NCI-H345 (cell line): ENCODE results near the gene RPP25L.
"Not testable (repeated sequence)": the region's sequence is repeated elsewhere in the genome, so short reads cannot be mapped to it uniquely, and the experiment has no call there.

Source experiments
- DNase-seq: peaks from one replicate; lab custom pipeline; 2025; lab: John Stamatoyannopoulos, UW

The RPP25L gene

GRCh38 chr9:34611811-34612787, at the start of gene RPP25L:
Gene RPP25L (minus strand): TSS chr9:34612097. CDS start chr9:34611296, 801 bp downstream.
- DNase-seq, result peak; percentile 88

DNA sequence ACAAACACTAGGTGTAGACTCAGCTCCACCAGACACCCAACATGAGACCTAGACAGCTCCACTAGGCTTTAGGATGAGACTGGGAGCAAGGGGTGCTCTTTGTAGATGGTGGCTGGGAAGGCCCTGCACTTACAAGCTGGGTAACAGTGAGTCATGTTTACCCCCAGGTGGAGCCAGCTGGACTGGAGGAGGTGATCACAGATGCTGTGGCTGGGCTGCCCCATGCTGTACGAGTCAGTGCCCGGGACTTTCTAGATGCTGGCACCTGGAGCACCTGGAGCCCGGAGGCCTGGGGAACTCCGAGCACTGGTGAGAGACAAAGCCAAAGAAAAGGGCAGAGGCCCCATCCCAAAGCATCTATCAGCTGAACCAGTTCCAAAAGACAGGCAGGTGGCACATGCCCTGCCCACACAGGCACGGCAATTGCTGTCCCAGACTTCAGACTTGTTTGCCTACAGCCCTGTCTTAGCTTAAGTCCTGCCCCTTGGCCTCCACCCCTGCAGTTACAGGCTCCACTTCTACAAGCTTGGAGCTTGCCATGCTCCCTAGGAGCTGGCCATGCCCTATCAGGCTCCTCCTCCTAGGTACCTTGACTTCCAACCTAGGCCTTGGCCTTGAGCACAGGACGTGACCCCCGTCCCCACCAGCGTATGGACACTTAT, 47.8 kb upstream of the RPP25L start:
- no peak for DNase-seq

GRCh38 chr9:34658461-34658860, 46.6 kb upstream of the RPP25L start:
- DNase-seq, result no peak

- DNase-seq, result no peak
Observed at GRCh38 chr9:34656992-34657391, 45.1 kb upstream of the RPP25L start.

- DNase-seq, result no peak
Observed at GRCh38 chr9:34655394-34655793, 43.5 kb upstream of the RPP25L start.

- no peak for DNase-seq
Observed at GRCh38 chr9:34654323-34655051, 42.6 kb upstream of the RPP25L start.

GRCh38 chr9:34653151-34654072, 41.5 kb upstream of the RPP25L start:
- no peak for DNase-seq

- DNase-seq, result no peak
Observed at GRCh38 chr9:34652602-34653000, 40.7 kb upstream of the RPP25L start.

DNA sequence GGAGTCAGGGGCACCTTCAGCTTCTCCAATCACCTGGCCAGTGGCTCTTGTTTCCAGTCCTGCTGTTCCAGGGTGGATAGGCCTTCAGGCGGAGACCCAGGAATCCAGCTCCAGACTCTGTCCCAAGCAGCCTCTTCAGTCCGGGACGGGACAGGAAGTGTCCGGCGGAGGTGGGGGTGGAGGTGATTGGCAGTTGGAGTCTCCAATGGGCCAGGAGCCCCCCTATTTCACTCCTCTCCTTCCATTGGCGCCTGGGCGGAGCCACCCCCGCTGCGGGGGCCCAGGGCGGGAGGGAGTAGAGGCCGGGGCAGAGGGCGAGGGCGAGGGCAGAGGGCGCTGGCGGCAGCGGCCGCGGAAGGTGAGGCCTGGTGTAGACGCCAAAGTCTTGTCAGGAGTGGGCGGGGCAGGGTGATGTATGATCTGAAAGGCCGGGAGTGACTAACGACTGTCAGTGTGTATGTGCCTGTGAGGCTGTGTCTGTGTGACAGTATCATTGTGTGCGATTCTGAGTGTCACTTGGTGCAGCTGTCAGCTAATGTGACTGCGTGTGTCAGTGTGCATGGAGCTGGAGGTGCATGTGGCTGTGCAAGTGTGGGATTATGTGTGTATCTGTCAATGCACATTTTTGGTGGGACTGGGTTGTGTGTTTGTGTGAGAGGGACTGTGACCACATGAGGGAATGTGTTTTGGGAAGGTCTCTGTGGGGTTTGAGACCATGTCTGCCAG, 40.1 kb upstream of the RPP25L start, which contains the start of gene IL11RA:
IL11RA (plus strand) TSS at position 310 of the 726 bp plus-strand sequence. CDS start 3,033 bp downstream, outside the sequence.
- no peak for DNase-seq

DNA sequence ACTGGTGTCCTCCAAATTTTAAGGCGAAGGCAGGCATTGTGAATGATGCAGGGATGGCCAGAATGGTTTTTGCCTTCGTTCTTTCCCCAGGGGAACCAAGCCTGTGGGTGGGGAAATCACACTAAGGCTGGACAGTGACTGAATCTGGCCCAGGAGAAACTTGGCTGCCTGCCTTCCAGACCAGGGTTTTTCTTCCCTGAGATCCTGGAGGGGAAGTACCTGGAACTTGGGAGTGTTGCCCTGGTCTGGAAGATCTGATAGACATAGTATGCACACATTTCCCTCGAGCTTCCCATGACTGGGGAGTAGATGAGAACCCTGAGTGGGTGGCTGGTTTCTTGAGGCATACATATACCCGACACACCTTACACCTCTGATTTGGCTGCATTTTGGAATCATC, 39.4 kb upstream of the RPP25L start:
- DNase-seq, result no peak

GRCh38 chr9:34650816-34651215, 38.9 kb upstream of the RPP25L start:
- DNase-seq, result no peak

DNA sequence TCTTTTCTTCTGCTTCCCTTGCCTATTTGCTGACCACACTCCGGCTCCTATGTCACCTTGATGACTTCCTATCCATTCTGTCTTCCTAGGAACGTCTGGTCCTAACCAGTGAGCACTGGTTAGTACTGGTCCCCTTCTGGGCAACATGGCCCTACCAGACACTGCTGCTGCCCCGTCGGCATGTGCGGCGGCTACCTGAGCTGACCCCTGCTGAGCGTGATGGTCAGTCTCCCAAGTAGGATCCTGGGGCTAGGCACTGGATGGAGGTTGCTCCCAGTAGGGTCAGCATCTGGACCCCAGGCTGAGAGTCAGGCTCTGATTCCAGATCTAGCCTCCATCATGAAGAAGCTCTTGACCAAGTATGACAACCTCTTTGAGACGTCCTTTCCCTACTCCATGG, 36.8 kb upstream of the RPP25L start:
- no peak for DNase-seq

GRCh38 chr9:34647651-34648050, 35.8 kb upstream of the RPP25L start:
- no peak for DNase-seq

DNA sequence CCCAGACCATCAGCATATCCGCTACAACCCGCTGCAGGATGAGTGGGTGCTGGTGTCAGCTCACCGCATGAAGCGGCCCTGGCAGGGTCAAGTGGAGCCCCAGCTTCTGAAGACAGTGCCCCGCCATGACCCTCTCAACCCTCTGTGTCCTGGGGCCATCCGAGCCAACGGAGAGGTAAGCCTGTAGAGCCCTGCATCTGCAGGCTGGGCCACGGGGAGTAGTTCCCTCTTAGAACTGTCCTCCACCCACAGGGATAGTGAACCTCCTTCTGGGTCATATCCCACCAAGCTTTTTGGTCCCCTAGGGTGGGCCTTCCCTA, 35.1 kb upstream of the RPP25L start:
- DNase-seq, result no peak

GRCh38 chr9:34646211-34647083, 34.5 kb upstream of the RPP25L start, which contains the start of gene GALT:
Gene GALT (plus strand): TSS chr9:34646675. CDS start chr9:34646705, 30 bp downstream.
- peak; percentile 93 for DNase-seq

- no peak for DNase-seq
Observed at GRCh38 chr9:34644766-34645314, 32.9 kb upstream of the RPP25L start.

DNA sequence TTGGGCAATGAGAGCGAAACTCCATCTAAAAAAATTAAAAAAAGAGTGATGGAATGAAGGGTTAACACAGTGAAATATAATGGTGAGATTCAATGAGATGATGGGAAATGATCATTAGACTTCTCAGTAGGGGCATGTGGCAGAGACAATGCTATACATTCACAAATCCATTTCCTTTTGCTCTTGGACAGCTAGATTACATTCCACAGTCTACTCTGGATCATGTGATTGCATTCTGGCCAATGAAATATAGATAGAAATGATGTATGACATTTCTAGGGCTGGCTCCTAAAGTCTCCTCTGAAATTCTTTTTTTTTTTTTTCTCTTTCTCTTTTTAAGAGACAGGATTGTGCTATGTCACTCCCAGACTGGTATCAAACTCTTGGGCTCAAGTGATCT, 30.8 kb upstream of the RPP25L start:
- DNase-seq, result no peak

GRCh38 chr9:34639322-34639721, 27.4 kb upstream of the RPP25L start:
- not testable (repeated sequence) for DNase-seq

DNA sequence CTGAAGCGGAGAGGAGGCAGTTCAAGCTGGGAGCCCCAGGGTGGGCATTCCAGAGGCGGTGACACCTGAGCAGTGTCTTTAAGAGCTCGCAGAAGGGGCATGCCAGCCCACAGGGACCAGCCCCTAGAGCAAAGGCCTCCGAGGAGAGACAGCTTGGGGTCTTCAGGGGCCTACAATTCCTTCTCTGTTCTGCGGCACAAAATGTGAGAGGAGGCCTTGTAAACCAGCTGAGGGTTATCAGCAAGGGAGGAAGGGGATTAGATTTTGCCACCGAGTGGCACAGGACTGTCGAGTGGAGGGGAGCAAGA, 26.2 kb upstream of the RPP25L start:
- no peak for DNase-seq
